ENCODE results near the gene UACA. TPM values are rescaled to one million over a fixed set of nuclear protein-coding genes. Genes with fewer than 3 reads are reported as not detected.

The UACA gene
- total RNA-seq, 3 donors from 2014 or later (not counting 1 experiment from before 2014, with no cell fraction given): 1.1 to 3.1 (median 2.1) TPM

- no peak overlapping the region for H3K4me3 Mint-ChIP-seq
- no peaks in the 10 kb centered on the region for H3K36me3 Mint-ChIP-seq
- Histone ChIP-seq H3K4me1 (ENCODE audit: control insufficient read depth, insufficient read depth, low read length) (no peaks in the 10 kb centered on the region), H3K27me3 (ENCODE audit: control insufficient read depth, insufficient read depth, low read length) (no peaks in the 10 kb centered on the region), H3K9me3 (ENCODE audit: control insufficient read depth, insufficient read depth, low read length) (no peaks in the 10 kb centered on the region), H3K27ac (ENCODE audit: low read length) (no peak overlapping the region), H3K36me3 (ENCODE audit: control insufficient read depth, insufficient read depth, low read length) (no peaks in the 10 kb centered on the region), H3K4me3 (ENCODE audit: low read length) (no peak overlapping the region)
- H3K27me3 Mint-ChIP-seq (ENCODE audit: low read depth in 2 of 2): peaks cover 3 to 13% of the 10 kb centered on the region in 2 donors
- intact Hi-C loops (cut with micrococcal nuclease): no loop called here
- no peak overlapping the region for H3K27ac Mint-ChIP-seq
- no peaks in the 10 kb centered on the region for H3K9me3 Mint-ChIP-seq
- H3K4me1 Mint-ChIP-seq: no peaks in the 10 kb centered on the region
- WGBS (ENCODE audit: insufficient coverage): 78% methylated on average over 2 of the region's 2 CpGs
- DNase-seq (no peak), ATAC-seq (no peak)
- TF ChIP-seq CTCF (IDR thresholded peaks at IDR 0.05): no peak
These were observed 31.9 kb upstream of the UACA start for GRCh38 chr15:70795311-70795665.

GRCh38 chr15:70794596-70795310 is 31.4 kb upstream of the UACA start:
- ATAC-seq: no peak
- H3K27me3 Mint-ChIP-seq (ENCODE audit: low read depth in 2 of 2): peaks cover 3 to 13% of the 10 kb centered on the region in 2 donors

GRCh38 chr15:70793694-70794093 is 30.3 kb upstream of the UACA start:
- no peak overlapping the region for H3K4me3 Mint-ChIP-seq
- no peaks in the 10 kb centered on the region for H3K36me3 Mint-ChIP-seq
- no peak overlapping the region for H3K4me3 ChIP-seq (ENCODE audit: low read length)
- H3K9me3 ChIP-seq (ENCODE audit: control insufficient read depth, insufficient read depth, low read length): no peaks in the 10 kb centered on the region
- H3K4me1 Mint-ChIP-seq: no peaks in the 10 kb centered on the region
- no peaks in the 10 kb centered on the region for H3K36me3 ChIP-seq (ENCODE audit: control insufficient read depth, insufficient read depth, low read length)
- H3K9me3 Mint-ChIP-seq: no peaks in the 10 kb centered on the region
- H3K27ac ChIP-seq (ENCODE audit: low read length): no peak overlapping the region
- H3K27me3 ChIP-seq (ENCODE audit: control insufficient read depth, insufficient read depth, low read length): no peaks in the 10 kb centered on the region
- no peak overlapping the region for H3K27ac Mint-ChIP-seq
- no peak for DNase-seq
- 82% methylated on average over 6 of the region's 6 CpGs for WGBS (ENCODE audit: insufficient coverage)
- intact Hi-C loops (cut with micrococcal nuclease): no loop called here
- H3K4me1 ChIP-seq (ENCODE audit: control insufficient read depth, insufficient read depth, low read length): no peaks in the 10 kb centered on the region
- no peak for ATAC-seq
- H3K27me3 Mint-ChIP-seq (ENCODE audit: low read depth in 2 of 2): peaks cover 3 to 13% of the 10 kb centered on the region in 2 donors
- TF ChIP-seq CTCF (IDR thresholded peaks at IDR 0.05): no peak

More at GRCh38 chr15:70794596-70795310, 31.4 kb upstream of the UACA start:
- TF ChIP-seq CTCF (IDR thresholded peaks at IDR 0.05): no peak
- Histone ChIP-seq H3K27me3 (ENCODE audit: control insufficient read depth, insufficient read depth, low read length) (no peaks in the 10 kb centered on the region), H3K36me3 (ENCODE audit: control insufficient read depth, insufficient read depth, low read length) (no peaks in the 10 kb centered on the region), H3K27ac (ENCODE audit: low read length) (no peak overlapping the region), H3K4me3 (ENCODE audit: low read length) (no peak overlapping the region), H3K9me3 (ENCODE audit: control insufficient read depth, insufficient read depth, low read length) (no peaks in the 10 kb centered on the region), H3K4me1 (ENCODE audit: control insufficient read depth, insufficient read depth, low read length) (no peaks in the 10 kb centered on the region)
- DNase-seq: no peak
- no peaks in the 10 kb centered on the region for H3K36me3 Mint-ChIP-seq
- H3K9me3 Mint-ChIP-seq: no peaks in the 10 kb centered on the region
- no peak overlapping the region for H3K4me3 Mint-ChIP-seq
- H3K27ac Mint-ChIP-seq: no peak overlapping the region
- intact Hi-C loops (cut with micrococcal nuclease): no loop called here
- 85% methylated on average over 11 of the region's 12 CpGs for WGBS (ENCODE audit: insufficient coverage)
- H3K4me1 Mint-ChIP-seq: no peaks in the 10 kb centered on the region

- intact Hi-C loops (cut with micrococcal nuclease): no loop called here
- 55% methylated on average over 2 of the region's 2 CpGs for WGBS (ENCODE audit: insufficient coverage)
- Mint-ChIP-seq H3K36me3 (no peaks in the 10 kb centered on the region), H3K4me3 (no peak overlapping the region), H3K27me3 (ENCODE audit: low read depth in 2 of 2) (peaks cover 6 to 13% of the 10 kb centered on the region in 2 donors), H3K4me1 (no peaks in the 10 kb centered on the region), H3K27ac (no peak overlapping the region), H3K9me3 (no peaks in the 10 kb centered on the region)
- no peak for DNase-seq
- no peaks in the 10 kb centered on the region for H3K36me3 ChIP-seq (ENCODE audit: control insufficient read depth, insufficient read depth, low read length)
- no peak for TF ChIP-seq CTCF (IDR thresholded peaks at IDR 0.05)
- no peak for ATAC-seq
- H3K9me3 ChIP-seq (ENCODE audit: control insufficient read depth, insufficient read depth, low read length): no peaks in the 10 kb centered on the region
- no peaks in the 10 kb centered on the region for H3K4me1 ChIP-seq (ENCODE audit: control insufficient read depth, insufficient read depth, low read length)
- no peaks in the 10 kb centered on the region for H3K27me3 ChIP-seq (ENCODE audit: control insufficient read depth, insufficient read depth, low read length)
- no peak overlapping the region for H3K4me3 ChIP-seq (ENCODE audit: low read length)
- no peak overlapping the region for H3K27ac ChIP-seq (ENCODE audit: low read length)
These were observed 28.8 kb upstream of the UACA start for GRCh38 chr15:70792171-70792573.
